ENCODE results near the gene C7orf25.
A peak's percentile ranks its signal among the peaks of the same experiment; 100 is the strongest.

The C7orf25 gene

GRCh38 chr7:42946627-42946950 lies 34.7 kb upstream of the C7orf25 start:
- TF ChIP-seq FOXM1 (IDR thresholded peaks at IDR 0.05; ENCODE audit: borderline replicate concordance, low read depth) (no peak), RAD21 (IDR thresholded peaks at IDR 0.05; ENCODE audit: low read depth) (no peak), TEAD4 (IDR thresholded peaks at IDR 0.05) (no peak), EGR1 (IDR thresholded peaks at IDR 0.05) (no peak), USF1 (IDR thresholded peaks at IDR 0.05) (no peak), TCF12 (IDR thresholded peaks at IDR 0.05; ENCODE audit: low read depth) (no peak), TAF1 (IDR thresholded peaks at IDR 0.05; ENCODE audit: low read depth) (no peak), EP300 (IDR thresholded peaks at IDR 0.05; ENCODE audit: borderline replicate concordance) (no peak), REST (IDR thresholded peaks at IDR 0.05; ENCODE audit: low read depth) (no peak), CREB1 (IDR thresholded peaks at IDR 0.05; ENCODE audit: low read depth) (no peak), YY1 (IDR thresholded peaks at IDR 0.05; ENCODE audit: low read depth) (no peak)

GRCh38 chr7:42945821-42946626 lies 34.2 kb upstream of the C7orf25 start:
- TF ChIP-seq EGR1 (IDR thresholded peaks at IDR 0.05): no peak
- no peak for TF ChIP-seq CREB1 (IDR thresholded peaks at IDR 0.05; ENCODE audit: low read depth)
- no peak for TF ChIP-seq EP300 (IDR thresholded peaks at IDR 0.05; ENCODE audit: borderline replicate concordance)
- no peak for TF ChIP-seq TCF12 (IDR thresholded peaks at IDR 0.05; ENCODE audit: low read depth)
- no peak for TF ChIP-seq FOXM1 (IDR thresholded peaks at IDR 0.05; ENCODE audit: borderline replicate concordance, low read depth)
- TF ChIP-seq CEBPB (IDR thresholded peaks at IDR 0.05): no peak
- no peak for TF ChIP-seq USF1 (IDR thresholded peaks at IDR 0.05)
- TF ChIP-seq NFIC (IDR thresholded peaks at IDR 0.05): no peak
- TF ChIP-seq RAD21 (IDR thresholded peaks at IDR 0.05; ENCODE audit: low read depth): no peak
- TF ChIP-seq TAF1 (IDR thresholded peaks at IDR 0.05; ENCODE audit: low read depth): no peak

- peak; percentile 92 for TF ChIP-seq RAD21 (IDR thresholded peaks at IDR 0.05; ENCODE audit: low read depth)
- no peak for TF ChIP-seq MAX (IDR thresholded peaks at IDR 0.05)
These were observed 29.3 kb upstream of the C7orf25 start for GRCh38 chr7:42940985-42941847.

GRCh38 chr7:42939457-42940240 lies 27.8 kb upstream of the C7orf25 start:
- TF ChIP-seq FOXM1 (IDR thresholded peaks at IDR 0.05; ENCODE audit: borderline replicate concordance, low read depth): no peak
- no peak for TF ChIP-seq CEBPB (IDR thresholded peaks at IDR 0.05)
- no peak for TF ChIP-seq EGR1 (IDR thresholded peaks at IDR 0.05)
- TF ChIP-seq NFIC (IDR thresholded peaks at IDR 0.05): no peak
- no peak for TF ChIP-seq TCF12 (IDR thresholded peaks at IDR 0.05; ENCODE audit: low read depth)
- no peak for TF ChIP-seq RAD21 (IDR thresholded peaks at IDR 0.05; ENCODE audit: low read depth)
- no peak for TF ChIP-seq CREB1 (IDR thresholded peaks at IDR 0.05; ENCODE audit: low read depth)
- TF ChIP-seq EP300 (IDR thresholded peaks at IDR 0.05; ENCODE audit: borderline replicate concordance): no peak
- no peak for TF ChIP-seq TEAD4 (IDR thresholded peaks at IDR 0.05)
- TF ChIP-seq TAF1 (IDR thresholded peaks at IDR 0.05; ENCODE audit: low read depth): no peak
- TF ChIP-seq YY1 (IDR thresholded peaks at IDR 0.05; ENCODE audit: low read depth): no peak
- no peak for TF ChIP-seq MAX (IDR thresholded peaks at IDR 0.05)
- TF ChIP-seq ZBTB7A (IDR thresholded peaks at IDR 0.05; ENCODE audit: low read depth): no peak

GRCh38 chr7:42935861-42936260 lies 24.0 kb upstream of the C7orf25 start:
- TF ChIP-seq TEAD4 (IDR thresholded peaks at IDR 0.05) (no peak), FOXM1 (IDR thresholded peaks at IDR 0.05; ENCODE audit: borderline replicate concordance, low read depth) (no peak), RAD21 (IDR thresholded peaks at IDR 0.05; ENCODE audit: low read depth) (no peak), EP300 (IDR thresholded peaks at IDR 0.05; ENCODE audit: borderline replicate concordance) (no peak), ZBTB7A (IDR thresholded peaks at IDR 0.05; ENCODE audit: low read depth) (no peak), USF1 (IDR thresholded peaks at IDR 0.05) (no peak), EGR1 (IDR thresholded peaks at IDR 0.05) (no peak), TCF12 (IDR thresholded peaks at IDR 0.05; ENCODE audit: low read depth) (no peak), NFIC (IDR thresholded peaks at IDR 0.05) (no peak), YY1 (IDR thresholded peaks at IDR 0.05; ENCODE audit: low read depth) (no peak), TAF1 (IDR thresholded peaks at IDR 0.05; ENCODE audit: low read depth) (no peak), REST (IDR thresholded peaks at IDR 0.05; ENCODE audit: low read depth) (no peak), CEBPB (IDR thresholded peaks at IDR 0.05) (no peak), MAX (IDR thresholded peaks at IDR 0.05) (no peak), CREB1 (IDR thresholded peaks at IDR 0.05; ENCODE audit: low read depth) (no peak)

All from Ishikawa (cell line).